Gastroesophageal sphincter (tissue), 4 donors: ENCODE measurements around the gene ZBTB40. TPM values are rescaled to one million over a fixed set of nuclear protein-coding genes. Genes with fewer than 3 reads are reported as not detected.

Source experiments
- ATAC-seq: fragments of 150-250 bp; one replicate; pipeline ENCODE4 v1.9.1; 2016; ENCODE audit warnings: mild to moderate bottlenecking, moderate library complexity
- H3K27ac ChIP-seq, 4 donors: fragments of 200-600 bp; sonication (generic) in 3 of 4; 1 replicate in 3 of 4; 2 replicates in 1 of 4; pipeline ENCODE4 v1.5.1; 2016 to 2019
- H3K27me3 ChIP-seq: fragments of 200-600 bp; sonication (generic); one replicate; pipeline ENCODE4 v1.5.1; 2019
- H3K36me3 ChIP-seq, 2 donors: fragments of 200-600 bp; sonication (generic); one replicate each; pipeline ENCODE4 v1.5.1; 2019; ENCODE audit warnings: control low read depth in 1 of 2
- H3K4me1 ChIP-seq, 3 donors: fragments of 200-600 bp; sonication (generic); 1 replicate in 2 of 3; 2 replicates in 1 of 3; pipeline ENCODE4 v1.5.1; 2016 to 2019; ENCODE audit warnings: control low read depth in 2 of 3
- H3K4me3 ChIP-seq, 2 donors: fragments of 200-600 bp; sonication (generic); one replicate each; pipeline ENCODE4 v1.5.1; 2019; ENCODE audit warnings: mild to moderate bottlenecking in 1 of 2, moderate library complexity in 1 of 2
- H3K9me3 ChIP-seq, 3 donors: fragments of 200-600 bp; sonication (generic); one replicate each; pipeline ENCODE4 v1.5.1; 2017 to 2019; ENCODE audit warnings: control low read depth in 2 of 3
- EP300 ChIP-seq: sonication (generic); formaldehyde crosslinking; IDR thresholded peaks from one replicate; pipeline ENCODE4 v1.6.1; 2017; ENCODE audit warnings: antibody characterized with exemption, mild to moderate bottlenecking
- POLR2A ChIP-seq, 2 donors: fragments of 450-650 bp; IDR thresholded peaks; one replicate each; pipeline ENCODE4 v1.6.1; 2017; ENCODE audit warnings: antibody characterized with exemption in 2 of 2, mild to moderate bottlenecking in 2 of 2, moderate library complexity in 1 of 2
- POLR2AphosphoS5 ChIP-seq: sonication (generic); formaldehyde crosslinking; IDR thresholded peaks from one replicate; pipeline ENCODE4 v1.6.1; 2017; ENCODE audit warnings: antibody characterized with exemption
- WGBS, 2 donors: methylation state at CpG; one replicate each; pipeline ENCODE4 v1.1.5; 2018; ENCODE audit warnings: low coverage in 1 of 2; 5-methylcytosine and 5-hydroxymethylcytosine counted together
- total RNA-seq, 4 donors: library from RNA; depleted of rRNA; stranded (reverse); fragments of >200 nt; gene quantifications; one replicate each; pipeline ENCODE4 v1.1.0, GENCODE V29; 2016
- TF ChIP-seq, protein P1 (sequence below), 4 experiments: fragments of 200-600 bp in 2 of 4; fragments of 450-650 bp in 2 of 4; sonication (generic) in 1 of 4; IDR thresholded peaks; one replicate each; pipeline ENCODE4 v1.5.1; 2017 to 2019; ENCODE audit warnings: antibody characterized with exemption in 4 of 4, mild to moderate bottlenecking in 2 of 4, moderate library complexity in 2 of 4

The ZBTB40 gene
- total RNA-seq, 4 donors from 2014 or later, result 13.8 to 28.2 (median 18.4) TPM

DNA sequence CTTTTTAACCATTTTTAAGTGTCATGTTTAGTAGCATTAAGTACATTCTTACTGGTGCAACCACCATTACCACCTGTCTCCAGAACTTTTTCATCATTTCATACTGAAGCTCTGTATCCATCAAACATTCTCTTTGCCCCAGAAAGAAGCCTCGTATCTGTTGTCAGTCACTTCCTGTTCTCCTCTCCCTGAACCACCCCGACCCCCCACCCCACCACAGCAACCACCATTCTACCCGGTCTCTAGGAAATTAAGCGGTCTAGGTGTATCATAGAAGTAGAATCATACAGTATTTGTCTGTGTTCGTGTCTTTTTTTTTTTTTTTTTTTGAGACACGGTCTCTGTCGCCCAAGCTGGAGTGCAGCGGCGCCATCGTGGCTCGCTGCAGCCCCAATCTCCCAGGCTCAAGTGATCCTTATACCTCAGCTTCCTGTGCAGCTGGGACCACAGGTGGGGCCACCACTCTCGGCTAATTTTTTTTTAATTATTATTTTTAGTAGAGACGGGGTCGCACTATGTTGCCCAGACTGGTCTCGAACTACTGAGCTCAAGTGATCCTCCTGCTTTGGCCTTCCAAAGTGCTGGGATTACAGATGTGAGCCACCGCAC, 88.0 kb downstream of the ZBTB40 start:
- no peak overlapping the region for H3K27ac ChIP-seq
- H3K9me3 ChIP-seq, result no peaks in the 10 kb centered on the region
- H3K36me3 ChIP-seq, result no peaks in the 10 kb centered on the region
- TF ChIP-seq POLR2AphosphoS5 (no peak), EP300 (no peak), POLR2A (IDR thresholded peaks at IDR 0.05) (no peak)
- TF ChIP-seq, protein P1, sequence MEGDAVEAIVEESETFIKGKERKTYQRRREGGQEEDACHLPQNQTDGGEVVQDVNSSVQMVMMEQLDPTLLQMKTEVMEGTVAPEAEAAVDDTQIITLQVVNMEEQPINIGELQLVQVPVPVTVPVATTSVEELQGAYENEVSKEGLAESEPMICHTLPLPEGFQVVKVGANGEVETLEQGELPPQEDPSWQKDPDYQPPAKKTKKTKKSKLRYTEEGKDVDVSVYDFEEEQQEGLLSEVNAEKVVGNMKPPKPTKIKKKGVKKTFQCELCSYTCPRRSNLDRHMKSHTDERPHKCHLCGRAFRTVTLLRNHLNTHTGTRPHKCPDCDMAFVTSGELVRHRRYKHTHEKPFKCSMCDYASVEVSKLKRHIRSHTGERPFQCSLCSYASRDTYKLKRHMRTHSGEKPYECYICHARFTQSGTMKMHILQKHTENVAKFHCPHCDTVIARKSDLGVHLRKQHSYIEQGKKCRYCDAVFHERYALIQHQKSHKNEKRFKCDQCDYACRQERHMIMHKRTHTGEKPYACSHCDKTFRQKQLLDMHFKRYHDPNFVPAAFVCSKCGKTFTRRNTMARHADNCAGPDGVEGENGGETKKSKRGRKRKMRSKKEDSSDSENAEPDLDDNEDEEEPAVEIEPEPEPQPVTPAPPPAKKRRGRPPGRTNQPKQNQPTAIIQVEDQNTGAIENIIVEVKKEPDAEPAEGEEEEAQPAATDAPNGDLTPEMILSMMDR (IDR thresholded peaks at IDR 0.05), result no peak
- peaks cover 10% of the 10 kb centered on the region for H3K27me3 ChIP-seq
- H3K4me3 ChIP-seq, result no peak overlapping the region
- 84 to 85% methylated on average over 5 to 15 of the region's 16 CpGs for WGBS, 2 donors
- no peak for ATAC-seq
- no peaks in the 10 kb centered on the region for H3K4me1 ChIP-seq

DNA sequence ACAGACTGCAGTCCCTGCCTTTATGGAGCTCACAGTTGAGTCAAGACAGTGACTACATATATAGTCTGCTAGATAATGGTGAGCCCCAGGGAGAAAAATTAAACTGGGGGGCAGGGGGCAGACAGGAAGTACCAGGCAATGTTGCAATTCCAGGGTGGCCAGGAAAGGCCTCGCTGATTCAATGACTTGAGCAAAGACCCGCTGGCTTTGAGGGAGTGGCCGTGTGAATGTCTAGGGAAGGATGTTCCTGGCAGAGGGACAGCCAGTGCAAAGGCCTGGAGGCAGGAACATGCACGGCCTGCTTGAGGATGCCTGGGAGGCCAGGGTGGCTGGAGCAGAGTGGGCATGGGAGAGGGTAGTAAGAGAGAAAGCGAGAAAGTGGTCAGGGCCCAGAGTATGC, 88.7 kb downstream of the ZBTB40 start:
- H3K4me3 ChIP-seq, result no peak overlapping the region
- no peak for ATAC-seq
- no peaks in the 10 kb centered on the region for H3K9me3 ChIP-seq
- TF ChIP-seq POLR2AphosphoS5 (no peak), EP300 (no peak), POLR2A (IDR thresholded peaks at IDR 0.05) (no peak)
- TF ChIP-seq, protein P1 (IDR thresholded peaks at IDR 0.05), result no peak
- WGBS, 2 donors, result 58 to 62% methylated on average over 5 of the region's 5 CpGs
- no peaks in the 10 kb centered on the region for H3K36me3 ChIP-seq
- no peak overlapping the region for H3K27ac ChIP-seq
- H3K27me3 ChIP-seq, result peaks cover 17% of the 10 kb centered on the region
- H3K4me1 ChIP-seq, result no peaks in the 10 kb centered on the region

DNA sequence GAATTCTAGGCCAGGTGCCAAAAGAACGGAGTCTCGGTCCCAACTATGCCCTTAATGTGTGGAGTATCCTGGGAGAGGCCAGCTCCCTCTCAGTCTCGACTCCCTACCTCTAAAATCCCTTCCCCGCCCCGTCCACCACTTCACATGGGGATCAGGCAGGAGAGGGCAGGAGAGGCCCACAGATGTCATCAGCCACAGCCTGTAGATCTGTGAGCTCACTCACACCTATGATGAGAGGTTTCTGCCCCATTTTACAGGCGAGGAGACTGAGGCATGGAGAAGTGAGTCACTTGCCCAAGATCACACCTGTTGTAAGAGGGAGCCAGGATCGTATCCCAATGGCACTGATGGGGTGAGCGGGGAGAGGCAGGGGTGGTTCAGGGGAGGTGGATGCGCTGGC, 91.2 kb downstream of the ZBTB40 start:
- Histone ChIP-seq H3K9me3 (no peaks in the 10 kb centered on the region), H3K36me3 (no peaks in the 10 kb centered on the region), H3K4me3 (no peak overlapping the region), H3K4me1 (no peaks in the 10 kb centered on the region), H3K27me3 (peaks cover 38% of the 10 kb centered on the region), H3K27ac (no peak overlapping the region)
- WGBS, 2 donors, result 20 to 40% methylated on average over 1 of the region's 9 CpGs
- no peak for TF ChIP-seq POLR2A (IDR thresholded peaks at IDR 0.05)
- ATAC-seq, result no peak

DNA sequence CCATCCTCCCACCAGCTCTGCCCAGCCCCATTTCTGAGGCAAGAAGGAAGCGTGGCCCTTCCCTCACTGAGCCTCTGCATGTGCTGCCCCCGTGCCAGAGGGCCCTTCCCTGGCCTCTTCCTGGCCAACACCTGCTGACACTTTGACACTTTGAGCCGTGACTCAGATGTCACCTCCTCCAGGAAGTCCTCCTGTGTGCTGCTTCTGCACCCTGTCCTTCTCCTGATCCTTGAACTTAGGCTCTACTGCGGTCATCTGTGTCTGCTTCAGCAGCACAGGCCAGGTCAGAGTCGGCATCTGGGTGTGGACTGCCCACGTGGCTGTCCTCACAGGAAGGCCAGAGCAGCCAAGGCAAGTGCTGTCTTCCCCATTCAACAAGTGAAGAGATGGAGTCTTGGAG, 92.0 kb downstream of the ZBTB40 start:
- Histone ChIP-seq H3K27ac (no peak overlapping the region), H3K4me3 (no peak overlapping the region), H3K36me3 (no peaks in the 10 kb centered on the region), H3K4me1 (no peaks in the 10 kb centered on the region), H3K27me3 (peaks cover 46% of the 10 kb centered on the region), H3K9me3 (no peaks in the 10 kb centered on the region)
- 58% methylated on average over 3 of the region's 6 CpGs; no CpG with 5 or more reads in 1 of the 2 donors for WGBS, 2 donors
- TF ChIP-seq EP300 (no peak), POLR2AphosphoS5 (no peak), POLR2A (IDR thresholded peaks at IDR 0.05) (no peak)
- TF ChIP-seq, protein P1 (IDR thresholded peaks at IDR 0.05), result no peak
- no peak for ATAC-seq

DNA sequence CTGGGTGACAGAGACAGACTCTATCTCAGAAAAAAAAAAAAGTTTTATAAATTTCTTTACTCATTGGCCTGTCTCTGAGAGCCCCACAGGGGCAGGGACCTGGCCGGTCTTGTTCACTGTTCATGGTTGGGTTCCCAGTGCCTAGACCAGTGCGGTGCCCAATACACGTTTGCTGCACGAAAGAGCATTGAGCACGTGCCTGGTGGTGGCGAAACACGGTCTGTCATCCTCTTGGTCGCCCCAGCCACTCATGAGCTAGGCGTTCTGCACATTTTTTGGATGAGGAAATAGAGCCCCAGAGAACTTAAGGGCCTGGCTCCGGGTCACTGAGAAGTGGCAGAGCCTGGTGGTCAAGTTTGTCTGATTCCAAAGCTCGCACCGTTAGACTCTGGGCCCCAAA, 93.0 kb downstream of the ZBTB40 start:
- H3K27me3 ChIP-seq, result peaks cover 56% of the 10 kb centered on the region
- TF ChIP-seq EP300 (no peak), POLR2AphosphoS5 (no peak), POLR2A (IDR thresholded peaks at IDR 0.05) (no peak)
- TF ChIP-seq, protein P1 (IDR thresholded peaks at IDR 0.05), result no peak

More for the DNA sequence above, 93.0 kb downstream of the ZBTB40 start:
- no peak overlapping the region for H3K4me3 ChIP-seq
- 84 to 100% methylated on average over 3 to 9 of the region's 12 CpGs for WGBS, 2 donors
- no peaks in the 10 kb centered on the region for H3K4me1 ChIP-seq
- ATAC-seq, result no peak
- no peaks in the 10 kb centered on the region for H3K36me3 ChIP-seq
- H3K27ac ChIP-seq, result no peak overlapping the region
- no peaks in the 10 kb centered on the region for H3K9me3 ChIP-seq
